ENCODE data around the gene SPATA4.

DNA sequence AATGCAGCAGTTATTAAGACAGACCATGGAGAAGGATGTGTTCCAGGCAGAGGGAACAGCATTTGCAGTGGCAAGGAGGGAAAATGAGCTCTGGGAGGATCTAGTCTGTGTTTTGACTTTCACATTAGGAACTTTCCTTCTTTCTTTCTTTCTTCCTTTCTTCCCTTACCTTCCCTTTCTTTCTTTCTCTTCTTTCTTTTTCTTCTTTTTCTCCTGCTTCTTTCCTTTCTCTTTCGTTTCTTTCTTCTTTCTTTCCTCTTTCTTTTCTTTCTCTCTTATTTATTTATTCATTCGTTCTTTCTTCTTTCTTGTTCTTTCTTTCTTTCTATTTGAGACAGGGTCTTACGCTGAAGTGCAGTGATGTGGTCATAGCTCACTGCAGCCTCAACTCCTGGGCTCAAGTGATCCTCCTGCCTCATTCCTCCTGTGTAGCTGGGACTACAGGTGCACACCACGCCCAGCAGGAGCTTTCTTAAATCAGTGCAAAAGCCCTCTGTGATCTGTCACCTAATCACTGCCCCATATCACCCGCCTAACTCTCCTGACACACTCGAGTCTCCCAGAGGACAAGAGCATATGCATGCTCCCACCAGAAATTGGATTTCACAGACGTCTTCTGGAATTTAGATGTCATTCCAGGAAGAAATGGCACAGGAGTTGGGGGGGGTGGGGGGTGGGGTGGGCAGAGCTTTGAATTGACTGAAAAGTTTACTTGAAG, 15.4 kb upstream of the SPATA4 start:
- TF ChIP-seq, protein P1, sequence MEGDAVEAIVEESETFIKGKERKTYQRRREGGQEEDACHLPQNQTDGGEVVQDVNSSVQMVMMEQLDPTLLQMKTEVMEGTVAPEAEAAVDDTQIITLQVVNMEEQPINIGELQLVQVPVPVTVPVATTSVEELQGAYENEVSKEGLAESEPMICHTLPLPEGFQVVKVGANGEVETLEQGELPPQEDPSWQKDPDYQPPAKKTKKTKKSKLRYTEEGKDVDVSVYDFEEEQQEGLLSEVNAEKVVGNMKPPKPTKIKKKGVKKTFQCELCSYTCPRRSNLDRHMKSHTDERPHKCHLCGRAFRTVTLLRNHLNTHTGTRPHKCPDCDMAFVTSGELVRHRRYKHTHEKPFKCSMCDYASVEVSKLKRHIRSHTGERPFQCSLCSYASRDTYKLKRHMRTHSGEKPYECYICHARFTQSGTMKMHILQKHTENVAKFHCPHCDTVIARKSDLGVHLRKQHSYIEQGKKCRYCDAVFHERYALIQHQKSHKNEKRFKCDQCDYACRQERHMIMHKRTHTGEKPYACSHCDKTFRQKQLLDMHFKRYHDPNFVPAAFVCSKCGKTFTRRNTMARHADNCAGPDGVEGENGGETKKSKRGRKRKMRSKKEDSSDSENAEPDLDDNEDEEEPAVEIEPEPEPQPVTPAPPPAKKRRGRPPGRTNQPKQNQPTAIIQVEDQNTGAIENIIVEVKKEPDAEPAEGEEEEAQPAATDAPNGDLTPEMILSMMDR (IDR thresholded peaks at IDR 0.05): no peak
- TF ChIP-seq, protein P2, sequence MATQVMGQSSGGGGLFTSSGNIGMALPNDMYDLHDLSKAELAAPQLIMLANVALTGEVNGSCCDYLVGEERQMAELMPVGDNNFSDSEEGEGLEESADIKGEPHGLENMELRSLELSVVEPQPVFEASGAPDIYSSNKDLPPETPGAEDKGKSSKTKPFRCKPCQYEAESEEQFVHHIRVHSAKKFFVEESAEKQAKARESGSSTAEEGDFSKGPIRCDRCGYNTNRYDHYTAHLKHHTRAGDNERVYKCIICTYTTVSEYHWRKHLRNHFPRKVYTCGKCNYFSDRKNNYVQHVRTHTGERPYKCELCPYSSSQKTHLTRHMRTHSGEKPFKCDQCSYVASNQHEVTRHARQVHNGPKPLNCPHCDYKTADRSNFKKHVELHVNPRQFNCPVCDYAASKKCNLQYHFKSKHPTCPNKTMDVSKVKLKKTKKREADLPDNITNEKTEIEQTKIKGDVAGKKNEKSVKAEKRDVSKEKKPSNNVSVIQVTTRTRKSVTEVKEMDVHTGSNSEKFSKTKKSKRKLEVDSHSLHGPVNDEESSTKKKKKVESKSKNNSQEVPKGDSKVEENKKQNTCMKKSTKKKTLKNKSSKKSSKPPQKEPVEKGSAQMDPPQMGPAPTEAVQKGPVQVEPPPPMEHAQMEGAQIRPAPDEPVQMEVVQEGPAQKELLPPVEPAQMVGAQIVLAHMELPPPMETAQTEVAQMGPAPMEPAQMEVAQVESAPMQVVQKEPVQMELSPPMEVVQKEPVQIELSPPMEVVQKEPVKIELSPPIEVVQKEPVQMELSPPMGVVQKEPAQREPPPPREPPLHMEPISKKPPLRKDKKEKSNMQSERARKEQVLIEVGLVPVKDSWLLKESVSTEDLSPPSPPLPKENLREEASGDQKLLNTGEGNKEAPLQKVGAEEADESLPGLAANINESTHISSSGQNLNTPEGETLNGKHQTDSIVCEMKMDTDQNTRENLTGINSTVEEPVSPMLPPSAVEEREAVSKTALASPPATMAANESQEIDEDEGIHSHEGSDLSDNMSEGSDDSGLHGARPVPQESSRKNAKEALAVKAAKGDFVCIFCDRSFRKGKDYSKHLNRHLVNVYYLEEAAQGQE (IDR thresholded peaks at IDR 0.05; ENCODE audit: insufficient read depth in 1 of 2, low read depth in 2 of 2, low read length in 1 of 2): no peak
- no peak for TF ChIP-seq POLR2AphosphoS5 (IDR thresholded peaks at IDR 0.05; ENCODE audit: low read depth, low read length)
- TF ChIP-seq SIN3A (IDR thresholded peaks at IDR 0.05; ENCODE audit: borderline replicate concordance, insufficient read depth, low read depth, low read length): no peak
- no peak for TF ChIP-seq TCF7L2 (IDR thresholded peaks at IDR 0.05; ENCODE audit: low read depth, low read length)
